GM18870 (cell line): ENCODE measurements around the gene TMEM138.

ENCODE experiments used
- ATAC-seq: cut with Tn5 transposase; IDR thresholded peaks from one replicate; pipeline ENCODE4 v1.9.1; 2021; ENCODE audit warnings: moderate library complexity; ENCODE audit not compliant: unreplicated experiment

TMEM138 gene

GRCh38 chr11:61361741-61362541 lies at the start of gene TMEM138, which contains the start of gene CYB561A3:
Gene TMEM138, plus strand, starts transcription at chr11:61362374. Its CDS starts 2,017 bp downstream, at chr11:61364391.
Gene CYB561A3, minus strand, starts transcription at chr11:61361882. Its CDS starts 5,169 bp downstream, at chr11:61356713.
- peak; percentile 59 for ATAC-seq

DNA sequence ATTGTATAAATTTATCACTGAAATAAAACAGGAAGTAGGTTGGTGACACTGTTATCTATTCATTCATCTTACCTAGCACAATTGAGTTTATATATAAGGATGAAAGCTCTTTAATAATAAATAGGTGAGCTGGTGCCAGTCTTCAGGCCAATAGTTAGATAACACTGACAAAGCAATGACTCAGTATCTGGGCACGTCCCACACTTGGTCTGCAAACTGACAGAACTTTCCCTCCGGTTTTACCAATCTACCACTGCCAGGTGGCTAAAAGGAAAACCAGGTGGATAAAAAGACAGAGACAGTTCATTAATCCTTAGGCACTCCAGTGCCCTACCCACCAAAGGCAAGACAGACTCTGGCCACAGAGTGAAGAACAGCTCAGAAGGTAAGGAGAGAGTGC lies 46.9 kb upstream of the TMEM138 start:
- ATAC-seq: no peak

- ATAC-seq: no peak
Measured at GRCh38 chr11:61325649-61326414, 36.3 kb upstream of the TMEM138 start.

DNA sequence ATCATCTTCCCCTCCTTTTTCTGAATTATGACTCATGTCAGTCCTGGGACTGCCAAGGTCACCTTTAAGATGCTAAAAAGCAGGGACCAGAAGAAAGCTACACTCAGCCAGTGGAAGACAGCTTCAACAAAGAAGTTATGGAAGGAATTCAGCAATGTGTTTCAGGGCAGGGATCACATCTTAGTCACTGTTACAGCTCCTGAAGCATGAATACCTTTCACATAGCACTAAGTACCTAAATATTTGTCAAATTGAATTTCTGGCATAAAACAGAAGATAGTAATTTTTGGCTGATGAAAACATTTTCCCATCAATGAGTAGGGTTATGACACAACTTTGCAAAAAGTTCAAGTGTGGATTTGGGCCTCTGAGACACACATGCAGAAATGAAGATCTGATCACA lies 34.5 kb upstream of the TMEM138 start:
- no peak for ATAC-seq

GRCh38 chr11:61328351-61328750 lies 33.8 kb upstream of the TMEM138 start:
- no peak for ATAC-seq

DNA sequence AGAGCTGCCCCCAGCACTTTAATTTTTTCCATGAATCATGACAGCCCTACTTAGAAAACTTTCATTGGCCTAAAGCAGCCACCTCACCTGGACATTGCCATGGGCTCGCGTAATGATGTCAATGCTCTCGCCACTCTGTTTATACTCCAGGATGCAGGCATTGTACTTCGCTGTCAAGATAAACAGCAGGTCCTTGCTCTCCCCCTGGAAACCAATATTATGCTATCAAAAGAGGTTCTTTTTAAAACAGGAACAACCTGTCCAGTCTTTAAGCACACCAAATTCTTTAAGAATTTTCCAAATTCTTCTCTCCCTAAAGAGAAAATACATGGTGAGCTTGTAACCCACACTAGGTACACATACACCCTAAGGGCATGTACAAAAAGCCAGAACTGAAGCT lies 32.3 kb upstream of the TMEM138 start:
- ATAC-seq: no peak

DNA sequence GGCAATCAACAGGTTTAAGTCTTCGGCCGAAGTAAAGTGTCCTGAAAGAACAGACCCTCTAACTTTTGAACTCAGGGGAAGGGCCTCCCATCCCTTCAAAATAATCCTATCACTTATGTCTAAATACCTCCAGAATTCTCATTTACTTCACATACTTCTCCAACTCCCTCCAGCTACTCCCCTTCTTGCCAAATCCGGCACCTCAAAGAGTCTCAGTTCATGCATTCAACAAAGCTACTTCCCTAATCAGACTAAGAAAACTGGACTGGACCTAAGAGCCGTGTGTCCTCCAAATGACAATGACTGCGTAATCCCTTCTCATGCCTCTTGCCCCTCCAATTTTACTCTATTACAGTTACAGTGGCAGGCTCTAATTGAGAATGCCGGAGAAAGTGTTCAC lies 30.5 kb upstream of the TMEM138 start:
- no peak for ATAC-seq

GRCh38 chr11:61332281-61332796 lies 29.8 kb upstream of the TMEM138 start:
- ATAC-seq: no peak

GRCh38 chr11:61332797-61333549 lies 29.2 kb upstream of the TMEM138 start, which contains the start of the genes DDB1 and TKFC:
Gene DDB1, minus strand, starts transcription at chr11:61333105. Its CDS starts 137 bp downstream, at chr11:61332968.
Gene TKFC, plus strand, starts transcription at chr11:61333228. Its CDS starts 1,501 bp downstream, at chr11:61334729.
- ATAC-seq: peak; percentile 47

DNA sequence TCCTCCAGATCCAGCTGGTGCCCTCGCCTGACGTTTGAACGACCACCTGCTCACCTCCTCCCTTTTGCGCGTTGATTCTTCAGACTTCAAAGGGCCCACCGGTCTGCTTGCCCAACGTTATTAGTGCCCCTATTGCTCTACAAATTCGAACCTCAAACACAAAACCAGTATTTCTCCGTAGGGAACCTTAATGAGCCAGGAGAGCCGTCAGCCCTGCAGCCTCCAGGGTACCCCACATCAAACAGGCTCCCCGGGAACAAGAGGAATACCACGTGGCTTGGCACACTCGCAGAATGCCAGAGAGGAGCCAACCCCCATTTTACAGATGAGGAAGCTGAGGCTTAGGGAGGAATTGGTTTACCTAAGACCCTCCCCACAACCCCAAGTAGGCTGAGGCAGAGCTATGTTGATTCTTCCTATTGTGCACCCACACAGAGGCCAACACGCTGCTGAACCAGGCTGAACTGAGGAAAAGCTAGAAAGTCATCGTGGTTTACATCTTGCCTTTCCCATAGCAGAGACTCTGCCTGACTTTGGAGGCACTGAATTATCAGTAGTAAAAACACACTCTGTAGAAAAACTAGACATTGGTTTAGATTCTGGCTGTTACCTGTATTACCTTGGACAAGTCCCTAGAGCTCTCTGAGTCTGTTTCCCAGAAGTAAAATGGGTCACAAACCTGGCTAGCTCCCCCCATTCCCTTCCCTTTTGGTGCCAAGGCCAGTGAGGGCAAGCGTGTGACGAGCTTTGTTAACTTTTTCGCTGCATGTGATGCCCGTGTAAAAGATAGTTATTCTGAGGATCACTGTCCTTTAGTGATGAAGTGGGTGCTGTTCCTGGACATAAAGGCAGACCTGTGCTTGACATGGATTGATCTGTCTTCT lies 28.4 kb upstream of the TMEM138 start:
- ATAC-seq: no peak

DNA sequence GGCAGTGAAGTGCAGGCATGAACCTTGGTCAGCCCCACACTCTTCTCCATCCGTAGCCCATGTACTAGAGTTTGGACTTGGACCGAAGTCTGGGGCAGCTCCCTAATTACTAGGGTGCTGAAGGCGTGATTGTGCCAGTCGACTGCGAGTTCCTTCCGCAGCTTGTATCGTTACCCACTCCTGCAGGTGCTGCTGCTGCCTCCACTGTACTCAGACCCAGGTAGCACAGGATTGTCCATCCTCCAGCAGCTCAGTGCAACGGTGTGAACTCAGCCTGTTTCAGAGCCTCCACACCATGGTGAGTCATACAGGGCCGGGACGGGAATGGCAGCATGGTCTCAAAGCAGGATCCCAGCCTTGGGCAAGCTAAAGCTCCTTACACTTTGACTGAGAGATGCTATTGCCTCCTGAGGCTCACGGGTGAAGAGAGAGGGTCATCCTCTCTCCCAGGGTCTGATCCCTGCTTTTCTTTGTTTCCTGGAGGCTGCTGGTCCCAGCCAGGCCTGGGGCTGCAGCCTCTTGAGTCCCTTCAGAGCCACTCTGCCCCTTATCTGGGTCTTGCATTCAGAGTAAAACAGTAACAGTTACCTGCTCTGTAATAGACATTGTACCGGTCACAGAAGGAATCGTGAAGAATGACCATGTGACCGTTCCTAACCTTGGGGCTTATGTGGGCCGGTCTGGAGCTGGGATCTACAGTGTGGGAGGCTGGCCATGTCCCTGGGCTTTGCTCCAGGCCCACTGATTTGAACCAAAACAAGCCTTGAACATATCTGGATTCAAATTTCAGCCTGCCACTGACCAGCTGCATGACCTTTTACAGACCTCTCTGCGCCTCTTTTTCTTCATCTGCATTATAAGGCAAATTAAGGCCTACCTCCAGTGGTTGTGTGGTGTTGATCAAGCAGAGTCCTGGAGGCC lies 27.5 kb upstream of the TMEM138 start:
- ATAC-seq: no peak

DNA sequence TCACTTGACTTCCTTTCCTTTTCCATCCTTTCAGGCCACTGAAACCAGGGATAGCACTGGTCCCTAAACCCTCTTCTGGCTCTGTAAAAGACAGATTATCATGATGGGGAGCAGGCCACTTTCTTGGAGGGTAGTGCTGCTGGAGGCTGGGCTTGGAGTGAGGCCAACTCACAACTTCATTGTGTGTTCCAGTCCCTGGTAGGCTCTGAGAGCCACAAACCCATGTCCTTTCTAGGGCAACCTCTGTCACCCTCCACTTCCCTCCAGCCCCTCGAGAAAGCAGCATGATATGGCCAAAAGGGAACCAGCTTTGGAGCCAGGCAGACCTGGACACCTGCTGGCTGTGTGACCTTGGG lies 26.8 kb upstream of the TMEM138 start:
- no peak for ATAC-seq

DNA sequence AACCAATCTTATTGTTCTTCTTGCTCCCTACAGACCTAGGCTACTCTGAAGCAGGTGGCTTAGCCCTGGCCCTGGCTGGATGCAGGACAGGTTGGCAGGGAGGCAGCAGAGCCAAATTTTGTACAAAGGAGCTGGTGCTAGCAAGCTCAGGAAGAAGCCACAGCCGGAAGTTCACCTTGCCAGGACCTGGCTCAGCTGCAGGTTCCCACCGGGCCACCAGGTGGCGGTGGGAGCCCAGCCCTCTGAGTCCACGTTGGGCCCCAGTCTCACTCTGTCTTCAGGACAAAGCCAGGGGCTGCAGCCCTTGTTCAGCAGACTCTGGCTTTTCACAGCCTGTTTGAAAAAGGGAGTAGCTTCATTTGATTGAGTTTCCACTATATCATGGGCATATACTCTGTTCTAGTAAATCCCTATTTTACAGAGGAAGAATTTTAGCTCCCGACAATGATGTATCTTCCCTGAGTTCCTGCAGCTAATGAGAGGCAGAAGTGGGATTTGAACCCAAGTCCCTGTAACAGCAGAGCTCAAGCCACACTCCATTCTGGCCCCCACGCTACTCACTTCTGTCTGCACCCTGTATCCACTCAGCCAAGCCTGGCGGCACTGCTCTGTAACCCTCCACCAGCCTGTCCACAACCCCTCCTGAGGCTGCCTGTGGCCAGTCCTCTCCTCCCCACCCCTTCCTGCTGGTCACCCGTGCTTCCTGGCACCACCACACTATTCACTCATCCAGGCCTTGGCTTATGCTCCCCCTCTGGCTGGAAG lies 25.8 kb upstream of the TMEM138 start:
- ATAC-seq: no peak

GRCh38 chr11:61337706-61338470 lies 24.3 kb upstream of the TMEM138 start:
- no peak for ATAC-seq

DNA sequence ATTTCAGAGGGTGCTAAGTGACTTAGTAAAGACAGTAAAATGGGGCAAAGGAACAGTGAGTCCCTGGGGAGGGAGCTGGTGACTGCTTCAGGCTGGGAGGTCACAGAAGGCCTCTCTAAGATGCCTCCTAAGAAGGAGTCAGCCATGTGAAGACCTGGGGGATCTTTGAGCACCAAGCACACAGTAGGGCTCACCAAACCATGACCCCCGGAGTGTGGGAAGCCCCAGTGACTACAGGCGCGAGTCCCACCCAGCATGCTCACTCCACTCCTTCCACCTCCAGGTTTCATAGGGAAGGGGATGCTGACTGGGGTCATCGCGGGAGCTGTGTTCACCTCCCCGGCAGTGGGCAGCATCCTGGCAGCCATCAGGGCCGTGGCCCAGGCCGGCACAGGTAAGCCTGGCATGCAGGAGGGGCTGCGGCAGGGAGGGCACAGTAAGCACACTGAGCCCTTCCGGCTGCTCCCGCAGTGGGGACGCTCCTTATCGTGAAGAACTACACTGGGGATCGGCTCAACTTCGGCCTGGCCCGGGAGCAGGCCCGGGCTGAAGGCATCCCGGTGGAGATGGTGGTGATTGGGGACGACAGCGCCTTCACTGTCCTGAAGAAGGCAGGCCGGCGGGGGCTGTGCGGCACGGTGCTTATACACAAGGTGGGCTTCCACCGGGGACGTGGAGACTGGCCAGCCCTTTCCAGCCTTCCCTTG lies 23.2 kb upstream of the TMEM138 start:
- ATAC-seq: no peak

DNA sequence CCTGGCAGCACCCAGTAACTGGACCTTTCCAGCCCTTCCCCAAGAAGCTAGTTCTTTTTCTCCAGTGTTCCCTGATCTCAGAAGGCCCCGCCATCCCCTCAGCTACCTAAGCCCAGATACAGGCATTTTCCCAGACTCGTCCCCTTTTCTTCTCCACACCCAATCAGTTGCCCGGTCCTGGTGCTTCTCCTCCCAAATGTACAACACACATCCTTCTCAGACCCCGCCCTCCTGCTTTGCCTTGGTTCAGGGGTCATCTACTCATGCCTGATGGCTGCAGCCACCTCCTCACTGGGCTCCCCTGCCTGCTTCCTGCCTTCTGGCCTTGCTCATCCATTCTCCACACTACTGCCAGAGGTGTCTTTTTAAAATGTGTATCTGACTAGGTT lies 22.7 kb upstream of the TMEM138 start:
- no peak for ATAC-seq

GRCh38 chr11:61340979-61341378 lies 21.2 kb upstream of the TMEM138 start:
- no peak for ATAC-seq
